Central memory CD4-positive, alpha-beta T cell (primary cell): ENCODE measurements around the gene ARHGEF9.
"Not testable (repeated sequence)": the region's sequence is repeated elsewhere in the genome, so short reads cannot be mapped to it uniquely, and the experiment has no call there.

ENCODE experiments used
- DNase-seq: peaks from one replicate; pipeline ENCODE4 v3.0.0; 2022
- total RNA-seq, 3 experiments: gene quantifications; one replicate each; lab custom pipeline; 2026; lab: John Stamatoyannopoulos, UW

Gene ARHGEF9
- 7.8 to 25.0 (median 20.5) reads per million in 3 experiments for total RNA-seq

DNA sequence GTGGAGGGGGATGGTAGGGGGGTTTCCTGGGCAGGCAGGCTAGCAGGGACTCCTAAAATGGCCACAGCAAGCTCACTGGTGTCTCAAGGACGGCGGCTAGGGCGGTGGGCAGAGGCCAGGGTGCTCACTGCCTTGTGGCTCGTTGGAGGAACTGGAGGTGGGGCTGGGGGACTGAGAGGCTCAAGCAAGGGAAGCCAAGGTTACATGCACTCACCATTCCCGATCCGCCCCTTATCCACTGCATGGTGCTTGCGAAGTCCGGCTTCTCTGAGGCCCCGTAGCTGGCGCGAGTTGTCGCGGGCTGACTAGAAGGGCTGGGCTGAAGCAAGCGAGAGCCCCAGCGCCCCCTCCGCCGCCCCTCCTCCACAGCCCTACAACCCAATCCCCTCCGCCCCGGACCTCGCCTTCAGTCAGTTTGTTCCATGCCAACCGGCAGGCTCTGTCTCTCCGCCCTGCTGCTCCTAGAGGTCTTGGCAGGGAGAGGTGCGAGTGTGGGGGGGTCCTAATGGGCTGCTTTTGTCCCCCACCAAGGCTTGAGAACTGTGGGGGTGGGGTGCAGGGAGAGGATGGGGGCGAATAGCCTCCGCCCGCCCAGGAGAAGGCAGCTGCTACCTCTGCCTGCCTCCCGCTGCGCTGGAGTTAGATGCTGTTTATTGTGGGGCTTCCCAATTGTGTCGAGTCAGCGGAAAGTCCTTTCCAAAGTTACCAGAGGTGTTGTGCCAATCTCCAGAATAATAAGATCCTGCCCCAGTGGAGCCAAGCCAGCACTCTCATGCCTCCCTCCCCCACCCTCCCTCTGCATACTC lies at the start of gene ARHGEF9:
Gene ARHGEF9, minus strand, starts transcription at position 313 of the 806 bp plus-strand sequence. Its CDS starts 69 bp downstream, at position 244.
- no peak for DNase-seq

GRCh38 chrX:63825446-63825845 lies 40.4 kb upstream of the ARHGEF9 start:
- DNase-seq = not testable (repeated sequence)

- no peak for DNase-seq
Measured at GRCh38 chrX:63818156-63818555, 33.1 kb upstream of the ARHGEF9 start.

DNA sequence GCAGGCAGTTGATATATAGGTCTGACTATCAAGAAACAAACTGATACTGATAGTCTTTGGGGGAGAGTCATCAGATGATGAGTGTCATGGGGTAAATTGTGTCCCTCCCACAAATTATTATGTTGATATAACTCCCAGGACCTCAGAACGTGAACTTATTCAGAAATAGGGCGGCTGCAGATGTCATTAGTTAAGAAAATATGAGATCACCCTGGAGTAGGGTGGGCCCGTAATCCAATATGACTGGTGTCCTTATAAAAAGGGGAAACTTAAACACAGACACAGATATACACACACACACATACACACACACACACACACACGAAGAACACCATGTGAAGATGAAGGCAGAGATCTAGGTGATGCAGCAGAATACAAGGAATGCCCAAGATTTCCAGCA lies 32.7 kb upstream of the ARHGEF9 start:
- DNase-seq = no peak

DNA sequence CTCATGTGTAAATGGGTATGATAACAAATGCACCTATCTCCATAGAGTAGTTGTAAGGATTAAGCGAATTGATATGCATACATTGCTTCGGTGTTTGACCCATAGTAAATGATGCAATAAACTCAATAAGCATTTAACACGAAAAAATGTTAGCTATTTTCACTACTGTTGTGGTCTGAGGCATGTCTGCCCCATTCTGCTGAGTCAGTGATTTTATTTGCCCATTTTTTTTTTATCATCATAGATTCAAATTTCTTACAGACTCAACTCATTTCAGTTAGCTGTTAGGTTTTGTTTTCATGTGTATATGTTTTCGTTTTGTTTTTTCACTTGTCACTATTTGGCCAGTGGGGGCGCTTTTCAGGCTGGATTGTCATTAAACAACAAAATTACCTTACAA lies 27.8 kb upstream of the ARHGEF9 start:
- DNase-seq = no peak

DNA sequence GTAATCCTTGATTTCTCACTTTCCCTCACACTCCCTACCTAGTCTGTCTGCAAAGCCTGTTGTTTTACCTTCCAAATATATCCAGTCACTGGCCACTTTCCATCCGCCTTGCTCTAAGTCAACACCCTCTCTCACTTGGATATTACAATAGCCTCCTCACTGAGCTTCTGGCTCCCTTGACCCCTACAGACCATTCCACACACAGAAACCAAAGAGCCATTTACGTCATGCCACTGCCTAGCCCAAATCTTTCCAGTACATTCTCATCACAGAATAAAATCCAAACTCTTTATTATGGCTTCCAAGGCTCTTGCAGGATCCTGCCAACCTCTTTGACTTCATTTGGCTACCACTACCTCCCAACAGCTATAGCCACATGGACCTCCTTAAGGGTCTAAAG lies 25.7 kb upstream of the ARHGEF9 start:
- no peak for DNase-seq

GRCh38 chrX:63809173-63809572 lies 24.2 kb upstream of the ARHGEF9 start:
- no peak for DNase-seq

DNA sequence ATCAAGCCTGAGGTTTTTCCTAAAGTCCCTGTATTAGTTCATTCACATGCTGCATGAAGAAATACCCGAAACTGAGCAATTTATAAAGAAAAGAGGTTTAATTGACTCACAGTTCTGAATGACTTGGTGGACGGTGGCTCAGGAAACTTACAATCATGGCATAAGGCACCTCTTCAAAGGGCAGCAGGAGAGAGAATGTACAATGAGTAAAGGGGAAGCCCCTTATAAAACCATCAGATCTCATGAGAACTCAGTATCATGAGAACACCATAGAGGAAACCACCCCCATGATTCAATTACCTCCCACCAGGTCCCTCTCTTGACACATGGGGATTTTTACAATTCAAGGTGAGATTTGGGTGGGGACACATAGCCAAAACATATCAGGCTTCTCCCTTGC lies 10.4 kb upstream of the ARHGEF9 start:
- not testable (repeated sequence) for DNase-seq

DNA sequence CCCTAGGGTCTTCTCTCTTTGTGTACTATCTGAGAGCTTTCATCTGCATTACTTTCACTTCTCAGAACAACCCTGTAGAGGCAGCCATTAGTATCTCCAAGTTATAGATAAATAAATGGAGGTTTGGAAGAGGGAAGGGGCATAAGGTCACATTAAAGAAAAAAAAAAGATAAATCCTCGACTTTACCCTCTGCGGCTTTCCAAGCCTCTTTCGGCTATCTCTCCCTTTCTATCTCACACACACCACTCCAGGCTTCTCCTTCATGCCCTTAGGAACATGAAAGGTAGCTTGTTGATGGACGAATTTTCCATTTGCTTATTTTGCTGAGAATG lies 660 bp upstream of the ARHGEF9 start:
- no peak for DNase-seq

DNA sequence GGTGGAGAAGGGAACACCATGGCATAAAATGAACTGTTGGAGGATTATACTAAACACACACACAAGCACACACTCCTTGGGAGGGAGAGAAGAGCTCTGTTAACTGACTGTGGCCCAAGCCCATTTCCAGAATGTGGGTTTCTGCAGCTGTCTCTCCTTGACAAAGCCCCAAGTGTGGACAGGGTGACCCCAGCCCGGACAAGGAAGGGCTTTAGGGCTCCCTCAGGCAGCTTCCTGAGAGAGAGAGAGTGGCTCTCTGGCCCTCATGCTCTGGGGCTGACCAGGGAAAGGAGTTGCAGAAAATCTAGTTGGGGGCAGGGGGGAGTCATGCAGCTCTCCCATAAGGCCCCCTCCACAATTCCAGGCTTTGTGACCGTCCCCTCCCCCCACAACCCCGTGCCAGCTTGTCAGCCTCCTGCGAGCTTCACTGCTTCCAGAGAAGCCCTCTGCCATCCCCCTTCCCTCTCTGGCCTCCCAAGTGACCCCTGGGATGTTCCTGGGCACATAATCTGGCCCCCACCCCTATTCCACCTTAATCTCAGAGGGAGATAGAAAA lies 590 bp downstream of the ARHGEF9 start:
- DNase-seq = no peak

DNA sequence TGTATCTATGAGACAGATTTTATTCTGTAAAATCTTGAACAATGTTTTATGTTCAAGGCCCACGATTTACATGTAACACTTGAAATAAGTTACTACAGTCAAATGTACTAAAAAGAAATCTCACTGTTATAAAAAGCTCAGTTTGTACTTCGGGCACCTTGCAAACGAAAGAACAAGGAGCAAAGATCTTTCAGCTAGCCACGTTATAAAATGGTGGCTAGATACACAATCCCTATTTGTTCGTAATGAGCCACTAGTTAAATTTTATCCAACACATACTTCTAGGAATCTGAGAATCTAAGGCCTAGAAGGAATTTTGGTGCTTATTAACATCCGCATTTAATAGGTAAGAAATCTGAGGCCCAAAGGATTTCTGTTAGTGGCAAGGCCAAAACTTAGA lies 2.5 kb downstream of the ARHGEF9 start:
- no peak for DNase-seq

DNA sequence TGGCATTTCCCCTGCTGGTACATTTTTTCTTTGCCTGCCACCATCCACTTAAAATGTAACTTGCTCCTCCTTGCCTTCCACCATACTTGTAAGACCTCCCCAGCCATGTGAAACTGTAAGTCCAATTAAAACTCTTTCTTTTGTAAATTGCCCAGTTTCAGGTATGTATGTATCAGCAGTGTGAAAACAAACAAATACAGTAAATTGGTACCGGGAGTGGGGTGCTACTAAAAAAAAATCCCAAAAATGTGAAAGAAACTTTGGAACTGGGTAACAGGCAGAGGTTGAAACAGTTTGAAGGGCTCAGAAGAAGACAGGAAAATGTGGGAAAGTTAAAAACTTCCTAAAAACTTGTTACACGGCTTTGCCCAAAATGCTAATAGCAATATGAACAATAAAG lies 16.3 kb downstream of the ARHGEF9 start:
- DNase-seq = no peak

DNA sequence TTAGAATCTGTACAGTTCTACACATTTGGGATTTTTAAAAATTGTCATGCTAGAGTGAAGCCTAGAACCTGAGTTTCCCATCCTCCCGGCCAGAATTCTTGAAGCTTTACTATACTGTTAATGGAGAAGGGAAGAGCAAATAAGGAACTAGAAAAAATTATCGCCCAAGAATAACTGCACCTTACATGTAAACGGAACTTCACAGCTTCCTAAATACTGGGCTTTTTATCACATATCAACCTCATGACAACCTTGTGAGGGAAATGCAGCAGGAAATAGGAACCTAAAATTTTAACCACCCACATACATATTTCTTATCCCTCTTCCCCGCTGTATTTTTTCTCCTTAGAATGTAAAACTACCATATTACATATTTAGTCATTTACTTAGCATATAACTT lies 19.3 kb downstream of the ARHGEF9 start:
- DNase-seq = no peak

DNA sequence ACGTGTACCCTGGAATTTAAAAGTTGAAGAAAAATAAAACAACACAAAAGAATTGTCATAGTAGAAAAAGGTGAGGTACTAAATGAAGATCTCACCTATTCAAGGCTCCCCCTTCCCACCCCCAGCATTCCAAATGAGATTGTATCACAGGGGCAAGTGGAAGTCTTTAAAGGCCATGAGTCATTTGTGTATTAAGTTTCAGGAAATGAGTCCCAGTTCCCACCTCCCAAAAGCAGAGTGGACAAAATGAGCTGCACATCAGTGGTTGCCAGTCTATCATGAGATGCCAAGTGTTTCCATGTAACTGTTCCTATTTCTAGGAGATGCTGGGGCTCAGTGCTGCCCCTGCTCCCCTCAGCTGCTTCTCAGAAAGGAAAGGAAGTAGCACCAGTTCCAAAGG lies 20.1 kb downstream of the ARHGEF9 start:
- no peak for DNase-seq

- DNase-seq = no peak
Measured at GRCh38 chrX:63761639-63762038, 23.4 kb downstream of the ARHGEF9 start.

GRCh38 chrX:63758011-63758410 lies 27.0 kb downstream of the ARHGEF9 start:
- DNase-seq = no peak

DNA sequence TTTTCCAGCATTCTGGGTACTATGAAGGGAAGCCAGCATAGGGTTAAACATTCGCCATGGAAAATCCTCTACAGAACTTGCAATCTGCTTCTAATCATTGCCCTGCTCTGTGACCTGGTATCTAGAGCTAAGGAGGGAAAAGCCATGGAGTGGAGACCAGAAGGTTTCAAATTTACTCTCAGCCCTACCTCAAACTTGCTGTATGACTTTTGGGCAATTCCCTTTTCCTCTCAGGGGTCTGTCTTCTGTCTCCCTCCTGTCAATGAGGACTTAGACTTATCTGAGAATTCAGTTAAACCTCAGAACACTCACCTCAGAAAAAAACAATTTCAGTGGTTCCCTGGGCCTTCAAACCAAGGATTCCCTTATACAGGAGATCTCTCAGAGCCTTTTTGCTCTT lies 29.1 kb downstream of the ARHGEF9 start:
- no peak for DNase-seq

- DNase-seq = peak; percentile 86
Measured at GRCh38 chrX:63754860-63755579, 30.0 kb downstream of the ARHGEF9 start.

DNA sequence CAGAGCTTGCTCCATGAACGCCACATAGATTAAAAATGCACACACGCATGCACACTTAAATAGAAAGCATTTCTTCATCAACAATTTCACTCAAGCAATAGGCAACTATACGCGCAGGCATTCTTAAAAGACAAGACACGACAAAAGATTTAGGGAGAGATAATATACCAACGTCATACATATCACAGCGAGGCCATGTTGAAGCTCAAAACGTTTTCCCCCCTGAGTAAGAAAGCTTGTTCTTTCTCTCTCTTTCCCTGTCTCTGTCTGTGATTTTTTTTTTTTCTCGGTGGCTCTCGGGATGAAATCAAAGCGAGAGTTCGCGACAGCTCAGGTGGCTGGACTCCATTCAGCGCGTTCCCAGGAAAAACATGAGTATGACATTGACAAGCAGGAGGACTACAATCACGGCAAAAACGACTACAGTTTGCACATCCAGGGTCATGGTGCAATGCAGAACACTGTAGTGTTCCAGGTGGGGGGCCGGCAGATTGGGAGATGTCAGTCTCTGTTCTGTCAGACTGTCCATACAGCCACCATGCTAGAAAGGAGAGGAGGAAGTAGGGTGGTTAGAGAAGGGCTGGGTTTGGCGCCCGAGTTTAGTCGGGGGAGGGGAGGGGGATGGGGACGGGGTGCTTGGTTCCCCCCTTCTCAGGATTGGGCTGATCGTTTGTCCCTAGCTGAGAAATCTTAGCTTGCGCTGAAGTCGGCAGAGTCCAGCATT lies 30.7 kb downstream of the ARHGEF9 start:
- peak; percentile 50 for DNase-seq

DNA sequence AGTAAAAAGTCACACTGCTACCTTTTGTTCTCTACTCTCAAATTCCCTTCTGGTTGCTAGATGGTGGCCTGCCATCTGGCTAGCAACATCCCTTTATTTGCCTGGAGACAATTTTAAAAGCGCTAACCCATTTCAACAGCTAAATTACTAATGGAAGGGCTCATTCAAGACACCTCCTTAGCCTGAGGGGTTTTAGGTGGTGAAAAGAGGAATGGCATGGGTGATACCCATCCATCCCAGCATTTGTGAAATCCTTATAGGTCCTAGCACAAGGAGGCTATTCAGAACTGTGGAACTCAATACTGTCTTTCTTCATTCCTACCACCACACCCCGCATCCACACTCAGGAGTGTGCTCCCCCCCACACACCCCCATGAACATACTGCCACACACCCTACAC lies 33.5 kb downstream of the ARHGEF9 start:
- DNase-seq = no peak

DNA sequence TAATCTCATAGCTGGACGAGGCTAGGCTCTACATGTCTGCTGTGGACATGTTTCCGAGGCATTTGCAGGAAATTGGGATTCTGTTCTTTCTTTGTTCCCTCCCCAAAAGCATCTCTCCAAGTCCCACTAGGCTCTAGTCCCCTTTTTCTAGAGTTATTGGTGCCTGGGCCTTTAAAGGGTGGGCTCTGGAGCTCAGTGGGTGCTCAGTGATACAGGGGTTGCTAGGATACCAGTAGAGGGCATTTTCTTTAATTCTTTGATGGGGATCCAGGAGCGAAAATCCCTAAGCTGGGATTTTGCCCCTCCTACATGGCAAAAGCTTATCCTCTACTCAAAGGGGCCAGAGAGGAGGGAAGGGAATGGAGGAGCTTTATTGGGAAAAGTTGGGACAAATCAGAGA lies 34.2 kb downstream of the ARHGEF9 start:
- DNase-seq = no peak

DNA sequence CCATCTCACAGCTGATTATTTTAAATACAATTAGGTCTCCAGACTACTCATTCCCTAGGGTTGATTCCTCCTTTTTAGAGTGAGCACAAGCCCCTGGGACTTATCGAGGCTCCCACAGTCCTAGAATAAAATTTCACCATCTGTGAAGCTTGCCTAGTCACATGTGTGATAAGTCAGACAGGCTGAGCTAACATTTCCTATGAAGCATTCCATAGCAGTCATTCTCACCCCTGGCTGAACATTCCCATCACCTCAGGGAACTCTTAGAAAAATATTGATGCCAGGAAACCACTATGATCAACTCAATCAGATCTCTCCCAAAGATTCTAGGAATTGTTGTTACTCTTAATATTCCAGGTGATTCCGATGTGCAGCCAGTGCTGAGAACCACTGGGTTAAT lies 37.7 kb downstream of the ARHGEF9 start:
- no peak for DNase-seq

DNA sequence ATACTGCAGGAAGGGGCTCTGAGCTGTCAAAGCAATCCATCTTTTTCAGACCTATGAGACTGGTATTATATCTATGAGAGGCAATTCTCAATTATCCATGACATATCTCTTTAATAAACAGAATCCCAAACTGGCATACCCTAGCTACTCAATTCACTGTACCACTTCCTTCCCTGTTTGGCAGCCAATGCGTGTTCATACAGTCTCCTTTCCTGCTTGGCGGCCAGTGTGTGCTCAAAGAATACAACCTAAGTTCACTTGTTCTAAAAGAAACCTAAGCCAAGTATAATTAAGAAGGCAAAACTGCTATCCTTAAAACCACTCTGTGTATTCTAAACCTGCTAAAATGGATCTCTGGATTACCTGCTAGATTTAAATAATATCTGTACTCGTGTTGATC lies 38.3 kb downstream of the ARHGEF9 start:
- DNase-seq = no peak
